Trophoblast cell (in vitro differentiated cells and primary cell): ENCODE results near the gene PGAM2.

Experiments used
- DNase-seq, 2 donors: peaks; one replicate each; pipeline ENCODE4 v3.0.0-alpha.2; 2016
- H2AFZ ChIP-seq: 2 replicates; pipeline ENCODE4 v1.6.1; 2013; ENCODE audit warnings: low read length, moderate library complexity, mild to moderate bottlenecking; ENCODE audit not compliant: insufficient read depth, poor library complexity
- H2AK5ac ChIP-seq: 2 replicates; pipeline ENCODE4 v1.6.1; 2013; ENCODE audit warnings: mild to moderate bottlenecking, low read length
- H2BK120ac ChIP-seq: 2 replicates; pipeline ENCODE4 v1.6.1; 2013; ENCODE audit warnings: low read length, mild to moderate bottlenecking, moderate library complexity; ENCODE audit not compliant: insufficient read depth, poor library complexity
- H2BK12ac ChIP-seq: 2 replicates; pipeline ENCODE4 v1.6.1; 2013; ENCODE audit warnings: mild to moderate bottlenecking, low read length, moderate library complexity
- H2BK5ac ChIP-seq: 2 replicates; pipeline ENCODE4 v1.6.1; 2013; ENCODE audit warnings: low read length, low read depth, moderate library complexity, mild to moderate bottlenecking; ENCODE audit not compliant: poor library complexity
- H3K14ac ChIP-seq: 2 replicates; pipeline ENCODE4 v1.6.1; 2013; ENCODE audit warnings: mild to moderate bottlenecking, low read length
- H3K18ac ChIP-seq: 2 replicates; pipeline ENCODE4 v1.6.1; 2013; ENCODE audit warnings: mild to moderate bottlenecking, low read length
- H3K23ac ChIP-seq: 2 replicates; pipeline ENCODE4 v1.6.1; 2013; ENCODE audit warnings: low read length
- H3K27ac ChIP-seq: 2 replicates; pipeline ENCODE4 v1.5.1; 2013; ENCODE audit warnings: low read depth, mild to moderate bottlenecking, inconsistent platforms, low read length, moderate library complexity
- H3K27me3 ChIP-seq: 2 replicates; pipeline ENCODE4 v1.6.1; 2013; ENCODE audit warnings: inconsistent platforms, mild to moderate bottlenecking, low read length, moderate library complexity; ENCODE audit not compliant: insufficient read depth
- H3K36me3 ChIP-seq, 2 experiments: 1 replicate in 1 of 2; 2 replicates in 1 of 2; pipeline ENCODE4 v1.6.1; 2013; ENCODE audit warnings: low read length in 2 of 2, mild to moderate bottlenecking in 2 of 2, moderate library complexity in 1 of 2; ENCODE audit not compliant: insufficient read depth in 2 of 2, control insufficient read depth in 1 of 2
- H3K4ac ChIP-seq: 2 replicates; pipeline ENCODE4 v1.6.1; 2013; ENCODE audit warnings: low read depth, mild to moderate bottlenecking, low read length, moderate library complexity
- H3K4me1 ChIP-seq, 2 experiments: 1 replicate in 1 of 2; 2 replicates in 1 of 2; pipeline ENCODE4 v1.6.1; 2013; ENCODE audit warnings: low read length in 2 of 2, mild to moderate bottlenecking in 2 of 2, moderate library complexity in 1 of 2; ENCODE audit not compliant: insufficient read depth in 2 of 2, control insufficient read depth in 1 of 2
- H3K4me2 ChIP-seq: 2 replicates; pipeline ENCODE4 v1.6.1; 2013; ENCODE audit warnings: inconsistent platforms, mild to moderate bottlenecking, low read length, moderate library complexity
- H3K4me3 ChIP-seq: 2 replicates; pipeline ENCODE4 v1.5.1; 2013; ENCODE audit warnings: mild to moderate bottlenecking, low read depth, low read length, inconsistent platforms
- H3K79me1 ChIP-seq: one replicate; pipeline ENCODE4 v1.6.1; 2013; ENCODE audit warnings: low read length
- H3K79me2 ChIP-seq: 2 replicates; pipeline ENCODE4 v1.6.1; 2013; ENCODE audit warnings: low read length, mild to moderate bottlenecking; ENCODE audit not compliant: control insufficient read depth, insufficient read depth, poor library complexity
- H3K9ac ChIP-seq: 2 replicates; pipeline ENCODE4 v1.6.1; 2013; ENCODE audit warnings: mild to moderate bottlenecking, low read length
- H3K9me3 ChIP-seq: 2 replicates; pipeline ENCODE4 v1.6.1; 2013; ENCODE audit warnings: low read depth, mild to moderate bottlenecking, control low read depth, inconsistent platforms, low read length; ENCODE audit not compliant: insufficient read depth
- H4K12ac ChIP-seq: 2 replicates; pipeline ENCODE4 v1.6.1; 2013; ENCODE audit warnings: low read depth, mild to moderate bottlenecking, low read length, moderate library complexity
- H4K8ac ChIP-seq: 2 replicates; pipeline ENCODE4 v1.6.1; 2013; ENCODE audit warnings: low read depth, mild to moderate bottlenecking, low read length, moderate library complexity
- H4K91ac ChIP-seq: one replicate; pipeline ENCODE4 v1.6.1; 2013; ENCODE audit warnings: low read depth, mild to moderate bottlenecking, low read length, moderate library complexity
- WGBS: extraction: QIAGEN DNeasy Blood & Tissue Kit; methylation state at CpG from one replicate; pipeline ENCODE4 v1.1.7; 2013; ENCODE audit warnings: missing lambda C conversion rate; ENCODE audit not compliant: insufficient read length, insufficient coverage; ENCODE audit errors: extremely low coverage; 5-methylcytosine and 5-hydroxymethylcytosine counted together

Gene PGAM2

DNA sequence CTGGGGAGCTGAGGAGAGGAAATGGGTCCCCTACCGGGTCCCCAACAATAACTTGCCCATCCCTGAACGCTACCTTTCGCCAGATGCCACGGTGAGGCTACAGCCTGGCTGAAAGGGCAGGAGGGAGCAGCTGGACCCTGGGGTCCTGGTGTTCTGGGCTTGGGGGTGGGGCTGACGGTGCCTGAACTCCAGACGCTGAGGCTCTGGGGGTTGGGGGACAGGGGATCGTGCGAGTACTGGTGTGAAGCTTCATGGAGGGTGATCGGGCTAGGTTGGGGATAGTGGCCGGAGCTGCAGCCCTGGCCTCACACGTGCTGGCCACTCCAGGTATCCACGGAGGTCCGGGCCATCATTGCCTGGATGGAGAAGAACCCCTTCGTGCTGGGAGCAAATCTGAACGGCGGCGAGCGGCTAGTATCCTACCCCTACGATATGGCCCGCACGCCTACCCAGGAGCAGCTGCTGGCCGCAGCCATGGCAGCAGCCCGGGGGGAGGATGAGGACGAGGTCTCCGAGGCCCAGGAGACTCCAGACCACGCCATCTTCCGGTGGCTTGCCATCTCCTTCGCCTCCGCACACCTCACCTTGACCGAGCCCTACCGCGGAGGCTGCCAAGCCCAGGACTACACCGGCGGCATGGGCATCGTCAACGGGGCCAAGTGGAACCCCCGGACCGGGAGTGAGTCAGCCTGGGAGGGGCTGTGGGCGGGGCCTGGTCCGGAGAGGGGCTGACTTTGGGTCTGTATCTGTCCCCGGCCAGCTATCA lies 47.0 kb upstream of the PGAM2 start:
- Histone ChIP-seq H3K9me3 (no peaks in the 10 kb centered on the region), H3K36me3 (peaks cover 90 to 91% of the 10 kb centered on the region in 2 experiments), H3K27me3 (no peaks in the 10 kb centered on the region), H4K91ac (no peak overlapping the region), H3K23ac (no peak overlapping the region), H3K9ac (no peak overlapping the region), H3K79me1 (no peaks in the 10 kb centered on the region), H2BK5ac (no peak overlapping the region), H3K14ac (no peak overlapping the region), H3K4me1 (no peaks in the 10 kb centered on the region), H3K27ac (no peak overlapping the region), H2BK12ac (no peak overlapping the region), H3K18ac (no peak overlapping the region), H3K79me2 (no peaks in the 10 kb centered on the region), H4K8ac (no peak overlapping the region), H2AFZ (no peak overlapping the region), H4K12ac (no peak overlapping the region), H3K4me3 (no peak overlapping the region), H3K4me2 (no peak overlapping the region), H2AK5ac (no peak overlapping the region), H3K4ac (no peak overlapping the region), H2BK120ac (no peak overlapping the region)
- no CpG with 5 or more reads among the region's 41 CpGs for WGBS
- peak; percentile 60 to 73 for DNase-seq

DNA sequence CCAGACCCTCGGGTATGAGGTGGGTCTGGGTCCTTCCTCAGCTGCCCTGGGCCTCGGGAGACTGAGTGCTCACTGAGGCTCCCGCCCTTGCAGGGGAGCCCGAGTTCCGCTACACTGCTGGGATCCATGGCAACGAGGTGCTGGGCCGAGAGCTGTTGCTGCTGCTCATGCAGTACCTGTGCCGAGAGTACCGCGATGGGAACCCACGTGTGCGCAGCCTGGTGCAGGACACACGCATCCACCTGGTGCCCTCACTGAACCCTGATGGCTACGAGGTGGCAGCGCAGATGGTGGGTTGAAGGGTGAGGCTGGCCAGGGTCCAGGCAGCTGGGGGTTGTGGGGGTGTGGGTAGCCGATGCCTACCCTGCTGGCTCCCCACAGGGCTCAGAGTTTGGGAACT lies 46.4 kb upstream of the PGAM2 start:
- Histone ChIP-seq H2BK120ac (no peak overlapping the region), H3K36me3 (peaks cover 91% of the 10 kb centered on the region in 2 experiments), H3K4me1 (no peaks in the 10 kb centered on the region), H4K8ac (no peak overlapping the region), H2BK5ac (no peak overlapping the region), H3K23ac (no peak overlapping the region), H3K79me1 (no peaks in the 10 kb centered on the region), H3K27me3 (no peaks in the 10 kb centered on the region), H2BK12ac (no peak overlapping the region), H4K91ac (no peak overlapping the region), H2AFZ (no peak overlapping the region), H3K9ac (no peak overlapping the region), H3K79me2 (no peaks in the 10 kb centered on the region), H3K9me3 (no peaks in the 10 kb centered on the region), H4K12ac (no peak overlapping the region), H2AK5ac (no peak overlapping the region), H3K4me2 (no peak overlapping the region), H3K14ac (no peak overlapping the region), H3K27ac (no peak overlapping the region), H3K4me3 (no peak overlapping the region), H3K18ac (no peak overlapping the region), H3K4ac (no peak overlapping the region)
- WGBS = no CpG with 5 or more reads among the region's 16 CpGs
- DNase-seq = no peak

DNA sequence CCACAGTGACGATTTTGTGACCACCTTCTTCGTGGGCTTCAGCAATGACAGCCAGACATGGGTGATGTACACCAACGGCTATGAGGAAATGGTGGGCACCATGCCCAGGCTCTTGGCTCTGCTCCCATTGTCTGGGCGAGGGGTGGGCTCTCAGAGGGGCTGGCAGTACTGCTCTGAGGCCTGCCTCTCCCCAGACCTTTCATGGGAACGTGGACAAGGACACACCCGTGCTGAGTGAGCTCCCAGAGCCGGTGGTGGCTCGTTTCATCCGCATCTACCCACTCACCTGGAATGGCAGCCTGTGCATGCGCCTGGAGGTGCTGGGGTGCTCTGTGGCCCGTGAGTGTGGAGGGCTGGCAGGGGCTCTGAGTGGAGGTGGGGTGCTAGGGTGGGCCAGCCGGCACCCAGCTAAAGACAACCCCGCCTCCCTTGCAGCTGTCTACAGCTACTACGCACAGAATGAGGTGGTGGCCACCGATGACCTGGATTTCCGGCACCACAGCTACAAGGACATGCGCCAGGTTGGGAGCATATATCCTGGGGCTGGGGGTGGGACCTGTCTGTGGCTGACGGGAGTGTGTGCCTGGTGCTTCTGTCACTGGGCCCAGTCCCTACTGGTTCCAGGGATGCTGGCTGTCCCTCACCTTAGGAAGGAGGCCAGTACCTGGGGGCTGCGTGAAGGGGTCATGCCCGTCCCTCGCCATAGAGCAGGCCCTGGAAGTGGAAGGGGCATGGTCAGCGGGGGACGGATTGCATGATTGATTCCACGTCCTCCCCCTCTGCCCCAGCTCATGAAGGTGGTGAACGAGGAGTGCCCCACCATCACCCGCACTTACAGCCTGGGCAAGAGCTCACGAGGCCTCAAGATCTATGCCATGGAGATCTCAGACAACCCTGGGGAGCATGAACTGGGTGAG lies 45.6 kb upstream of the PGAM2 start:
- Histone ChIP-seq H4K8ac (no peak overlapping the region), H2BK120ac (no peak overlapping the region), H3K4ac (no peak overlapping the region), H2BK5ac (no peak overlapping the region), H2AFZ (no peak overlapping the region), H3K27ac (no peak overlapping the region), H3K18ac (no peak overlapping the region), H3K36me3 (peaks cover 85% of the 10 kb centered on the region in 2 experiments), H3K79me2 (no peaks in the 10 kb centered on the region), H2AK5ac (no peak overlapping the region), H3K9ac (no peak overlapping the region), H2BK12ac (no peak overlapping the region), H4K12ac (no peak overlapping the region), H3K27me3 (no peaks in the 10 kb centered on the region), H4K91ac (no peak overlapping the region), H3K14ac (no peak overlapping the region), H3K4me1 (no peaks in the 10 kb centered on the region), H3K23ac (no peak overlapping the region), H3K4me2 (no peak overlapping the region), H3K79me1 (no peaks in the 10 kb centered on the region), H3K4me3 (no peak overlapping the region), H3K9me3 (no peaks in the 10 kb centered on the region)
- WGBS = no CpG with 5 or more reads among the region's 27 CpGs
- DNase-seq = no peak

DNA sequence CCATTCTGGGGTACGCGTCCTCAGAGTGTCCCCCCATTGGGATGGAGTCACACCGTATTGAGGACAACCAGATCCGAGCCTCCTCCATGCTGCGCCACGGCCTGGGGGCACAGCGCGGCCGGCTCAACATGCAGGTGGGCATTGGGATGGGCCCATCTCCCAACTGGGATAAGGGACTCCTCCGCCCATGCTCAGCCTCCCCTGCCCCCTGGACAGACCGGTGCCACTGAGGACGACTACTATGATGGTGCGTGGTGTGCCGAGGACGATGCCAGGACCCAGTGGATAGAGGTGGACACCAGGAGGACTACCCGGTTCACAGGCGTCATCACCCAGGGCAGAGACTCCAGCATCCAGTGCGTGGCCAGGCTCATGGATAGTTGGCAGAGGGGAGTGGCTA lies 44.6 kb upstream of the PGAM2 start:
- no peak overlapping the region for H2BK5ac ChIP-seq
- H3K9me3 ChIP-seq = no peaks in the 10 kb centered on the region
- H3K4me3 ChIP-seq = no peak overlapping the region
- H2AFZ ChIP-seq = no peak overlapping the region
- H3K23ac ChIP-seq = no peak overlapping the region
- H4K91ac ChIP-seq = no peak overlapping the region
- no peak overlapping the region for H4K12ac ChIP-seq
- H3K4me2 ChIP-seq = no peak overlapping the region
- H2AK5ac ChIP-seq = no peak overlapping the region
- no peaks in the 10 kb centered on the region for H3K27me3 ChIP-seq
- H3K9ac ChIP-seq = no peak overlapping the region
- no peak overlapping the region for H2BK12ac ChIP-seq
- no peak overlapping the region for H2BK120ac ChIP-seq
- H3K79me2 ChIP-seq = no peaks in the 10 kb centered on the region
- no CpG with 5 or more reads among the region's 18 CpGs for WGBS
- H3K14ac ChIP-seq = no peak overlapping the region
- no peak overlapping the region for H3K4ac ChIP-seq
- H3K27ac ChIP-seq = no peak overlapping the region
- DNase-seq = no peak
- H3K36me3 ChIP-seq = peaks cover 75% of the 10 kb centered on the region in 2 experiments
- peaks cover under 1% of the 10 kb centered on the region for H3K79me1 ChIP-seq
- H4K8ac ChIP-seq = no peak overlapping the region
- H3K18ac ChIP-seq = no peak overlapping the region
- H3K4me1 ChIP-seq = peaks cover 7 to 9% of the 10 kb centered on the region in 2 experiments
